NCI-H2107 (cell line): Measurements from ENCODE around the gene SPPL2A.
"Not testable (repeated sequence)": the region's sequence is repeated elsewhere in the genome, so short reads cannot be mapped to it uniquely, and the experiment has no call there.

Experiments used
- DNase-seq: peaks from one replicate; lab custom pipeline; 2025; lab: John Stamatoyannopoulos, UW

SPPL2A gene

GRCh38 chr15:50767332-50767861, 1.9 kb upstream of the SPPL2A start:
- no peak for DNase-seq

DNA sequence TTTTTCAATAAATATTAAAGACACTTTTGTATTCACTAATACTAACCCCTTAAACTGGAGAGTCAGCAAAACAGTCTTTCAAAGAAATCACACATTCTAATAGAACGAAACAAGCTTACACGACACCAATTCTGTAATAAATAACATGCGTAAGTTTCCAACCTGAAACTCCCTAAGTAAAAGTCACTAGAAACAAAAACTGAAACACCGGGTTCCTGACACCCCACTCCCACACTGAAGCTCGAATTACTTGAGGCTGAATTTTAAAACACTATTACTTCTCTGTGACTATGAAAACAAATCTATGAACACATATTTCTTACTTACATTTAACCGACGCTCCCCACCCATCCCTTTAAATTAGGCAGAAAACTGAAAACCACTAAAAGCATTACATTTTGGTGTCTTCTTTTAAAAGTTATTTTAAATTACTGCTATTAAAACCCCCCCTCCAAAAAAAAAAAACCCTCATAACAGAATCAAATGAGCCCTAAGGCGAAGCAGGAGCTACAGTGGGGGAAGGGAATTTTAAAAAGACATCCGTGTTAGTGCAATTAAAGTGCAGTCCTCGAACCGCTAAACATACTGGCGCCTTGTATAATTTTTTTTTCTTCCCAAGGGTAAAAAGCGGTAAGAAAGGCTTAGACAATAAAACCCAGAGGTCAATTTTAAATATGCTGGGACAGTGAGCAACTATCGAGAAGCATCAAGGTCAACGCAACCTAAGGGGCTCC, 878 bp downstream of the SPPL2A start:
- DNase-seq: no peak

GRCh38 chr15:50758712-50759205, 6.7 kb downstream of the SPPL2A start:
- DNase-seq: no peak

GRCh38 chr15:50753463-50753862, 12.0 kb downstream of the SPPL2A start:
- DNase-seq: no peak

DNA sequence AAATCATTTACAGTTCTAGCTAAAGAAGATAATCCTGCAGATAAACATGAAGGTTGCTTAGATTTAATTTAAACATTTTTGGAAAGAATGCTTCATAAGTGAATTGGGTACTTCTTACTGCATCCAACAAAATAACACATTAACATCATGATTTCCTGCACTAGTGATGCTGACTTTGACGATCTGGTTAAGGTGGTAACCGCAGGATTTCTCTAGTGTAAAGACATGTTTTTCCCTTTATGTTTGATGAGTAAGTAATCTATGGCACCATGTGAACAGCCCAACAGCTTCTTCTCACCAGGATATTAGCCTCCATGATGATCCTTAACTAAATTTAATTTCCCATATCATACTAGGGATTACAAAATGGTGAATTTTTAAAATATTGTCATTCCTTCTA, 14.1 kb downstream of the SPPL2A start:
- DNase-seq: no peak

GRCh38 chr15:50750227-50750705, 15.2 kb downstream of the SPPL2A start:
- no peak for DNase-seq

DNA sequence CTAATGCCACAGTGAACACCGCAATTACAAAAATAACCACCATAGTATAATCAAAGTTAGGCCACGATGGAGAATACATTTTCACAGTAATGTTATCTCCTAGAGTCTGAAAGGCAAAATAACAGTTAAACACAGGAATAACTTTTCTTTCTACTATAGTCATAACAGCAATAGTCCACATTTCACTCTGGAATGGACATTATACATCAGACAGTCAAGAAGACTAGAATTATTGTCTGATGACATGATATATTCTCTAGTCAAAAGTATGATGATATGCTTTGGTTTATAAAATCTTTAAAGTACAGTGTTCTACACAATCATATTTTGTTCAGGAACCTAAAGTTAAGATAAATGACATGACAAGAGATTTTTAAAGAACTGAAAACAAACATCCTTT, 18.0 kb downstream of the SPPL2A start:
- no peak for DNase-seq

GRCh38 chr15:50744601-50745000, 20.9 kb downstream of the SPPL2A start:
- no peak for DNase-seq

GRCh38 chr15:50740955-50741354, 24.6 kb downstream of the SPPL2A start:
- DNase-seq: no peak

DNA sequence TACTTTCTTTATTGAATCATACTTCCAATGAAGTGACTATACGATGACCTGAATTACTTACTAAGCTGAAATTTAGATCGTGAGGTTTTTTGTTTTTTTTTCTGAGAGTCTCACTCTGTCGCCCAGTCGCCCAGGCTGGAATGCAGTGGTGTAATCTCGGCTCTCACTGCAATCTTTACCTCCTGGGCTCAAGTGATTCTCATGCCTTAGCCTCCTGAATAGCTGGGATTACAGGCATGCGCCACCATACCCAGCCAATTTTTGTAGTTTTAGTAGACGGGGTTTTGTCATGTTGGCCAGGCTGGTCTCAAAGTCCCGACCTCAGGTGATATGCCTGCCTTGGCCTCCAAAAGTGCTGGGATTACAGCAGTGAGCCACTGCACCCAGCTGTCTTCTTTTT, 28.7 kb downstream of the SPPL2A start:
- DNase-seq: no peak

DNA sequence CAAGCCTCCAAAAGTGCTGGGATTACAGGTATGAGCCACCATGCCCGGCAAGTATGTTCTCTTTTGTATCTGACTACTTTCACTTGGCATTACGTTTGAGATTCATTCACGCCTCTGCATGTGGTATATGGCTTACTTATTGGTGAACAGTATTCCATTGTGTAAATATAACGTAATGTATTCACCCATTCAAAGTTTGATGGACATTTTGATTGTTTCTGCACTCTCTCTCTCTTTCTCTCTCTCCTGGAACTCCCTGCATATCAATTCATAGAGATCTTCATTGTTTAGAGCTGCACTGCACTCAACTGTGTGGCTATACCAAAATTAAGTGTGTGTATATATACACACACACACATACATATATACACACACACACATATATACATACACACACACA, 30.4 kb downstream of the SPPL2A start:
- DNase-seq: no peak

DNA sequence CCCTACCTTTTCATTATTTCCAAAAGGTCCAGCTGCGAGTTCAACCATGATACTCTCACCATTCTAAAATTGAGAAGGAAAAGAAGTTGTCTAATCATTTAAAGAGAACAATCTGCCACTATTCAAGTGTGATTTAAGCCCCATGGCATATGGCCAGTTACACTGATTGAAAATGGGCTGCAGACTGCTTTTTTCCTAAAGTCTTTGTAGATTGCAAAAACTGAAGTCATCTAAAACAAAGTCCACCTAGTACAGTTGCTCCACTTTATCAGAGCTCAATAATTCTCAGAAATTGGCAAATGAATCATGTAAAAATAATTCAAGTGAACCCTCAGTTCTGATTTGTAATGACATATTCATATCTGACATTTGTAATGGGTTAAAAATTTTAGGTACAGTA, 39.2 kb downstream of the SPPL2A start:
- no peak for DNase-seq

DNA sequence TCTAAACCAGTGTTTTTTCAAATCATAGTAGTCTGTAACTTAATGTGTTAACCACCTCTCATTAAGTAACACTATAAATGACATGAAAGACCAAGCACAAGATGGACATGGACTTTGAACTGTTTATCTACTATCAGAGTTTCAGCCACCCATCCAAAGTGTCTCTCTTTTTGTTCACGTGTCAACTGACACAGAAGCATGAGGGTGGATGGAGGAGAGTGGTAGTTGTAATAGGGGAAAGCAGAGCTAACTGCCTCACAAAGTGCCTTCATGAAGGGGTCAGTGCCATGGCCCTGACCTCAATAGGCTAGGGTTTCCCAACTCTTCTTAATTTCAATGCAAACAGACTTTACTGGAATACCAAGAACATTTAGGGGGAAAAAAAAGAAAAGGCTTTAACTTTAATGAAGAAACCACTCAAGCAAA, 46.8 kb downstream of the SPPL2A start:
- DNase-seq: no peak

GRCh38 chr15:50712018-50712417, 53.5 kb downstream of the SPPL2A start:
- no peak for DNase-seq

DNA sequence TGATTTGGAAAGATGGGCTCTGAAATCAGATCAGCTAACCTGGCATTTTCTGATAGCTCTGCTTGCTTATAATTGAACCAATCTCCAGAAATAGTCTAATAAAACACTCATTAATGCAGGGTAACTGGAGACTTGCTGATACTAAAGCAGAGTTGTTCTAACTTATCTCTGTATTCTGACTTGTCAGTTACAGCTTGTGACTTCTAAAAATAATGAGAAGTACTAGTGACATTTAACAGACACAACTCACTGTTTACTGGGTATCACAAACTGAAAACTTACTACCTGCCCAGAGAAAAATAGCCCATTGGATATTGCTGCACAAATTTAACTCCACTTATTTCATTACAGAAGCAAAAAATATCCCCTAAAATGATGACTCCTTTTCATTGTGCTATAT, 54.9 kb downstream of the SPPL2A start:
- DNase-seq: no peak

GRCh38 chr15:50707878-50708427, 57.6 kb downstream of the SPPL2A start:
- no peak for DNase-seq

DNA sequence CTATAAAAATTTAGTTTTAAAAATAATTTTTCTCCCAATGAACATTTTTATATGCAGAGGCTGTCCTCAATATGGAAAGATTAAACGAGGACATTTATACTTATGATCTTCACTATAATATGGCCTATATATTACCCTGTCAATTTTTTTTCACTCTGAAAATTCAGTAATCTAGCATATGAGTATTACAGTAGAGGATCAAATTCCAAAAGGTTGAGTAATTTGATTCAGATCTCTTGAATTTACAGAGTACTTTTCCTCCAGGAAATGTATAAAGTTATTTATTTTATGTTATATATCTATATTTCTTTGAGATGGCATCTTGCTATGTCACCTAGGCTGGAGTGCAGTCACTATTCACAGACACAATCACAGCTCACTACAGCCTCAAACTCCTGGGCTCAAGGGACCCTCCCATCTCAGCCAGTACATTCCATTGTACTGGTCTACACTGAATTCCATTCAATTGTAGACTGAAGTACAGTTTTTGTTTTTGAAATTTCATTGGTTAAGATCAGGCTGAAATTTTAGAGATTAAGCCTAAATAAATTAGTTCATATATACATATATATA, 62.7 kb downstream of the SPPL2A start:
- no peak for DNase-seq

GRCh38 chr15:50698101-50698500, 67.4 kb downstream of the SPPL2A start:
- DNase-seq: no peak

DNA sequence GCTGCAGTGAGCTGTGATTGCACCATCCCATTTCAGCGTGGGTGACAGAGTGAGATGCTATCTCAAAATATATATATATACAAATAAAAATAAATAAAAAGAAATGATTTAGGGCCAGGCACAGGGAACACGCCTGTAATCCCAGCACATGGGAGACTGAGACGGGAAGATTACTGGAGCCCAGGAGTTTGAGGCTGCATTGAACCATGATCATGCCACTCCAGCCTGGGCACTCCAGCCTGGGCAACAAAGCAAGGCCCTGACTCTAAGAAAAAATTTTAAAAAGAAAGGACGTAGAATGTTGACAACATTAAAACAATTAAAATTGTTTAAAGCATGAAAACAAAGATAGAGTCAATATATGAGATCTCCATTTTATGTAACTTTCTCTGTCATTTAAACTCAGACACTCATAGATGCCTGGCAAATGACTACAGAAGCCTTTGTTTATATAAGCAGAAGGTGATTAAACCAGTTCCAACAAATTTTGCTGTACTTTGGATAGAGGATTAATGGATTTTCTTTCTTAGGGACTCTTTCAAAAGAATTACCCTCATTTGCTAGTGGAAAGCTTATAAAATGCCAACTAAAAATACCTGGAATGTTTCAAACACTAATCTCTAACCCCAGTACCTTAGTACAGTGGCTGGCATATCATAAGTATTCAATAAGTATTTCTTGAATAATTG, 68.3 kb downstream of the SPPL2A start:
- no peak for DNase-seq

DNA sequence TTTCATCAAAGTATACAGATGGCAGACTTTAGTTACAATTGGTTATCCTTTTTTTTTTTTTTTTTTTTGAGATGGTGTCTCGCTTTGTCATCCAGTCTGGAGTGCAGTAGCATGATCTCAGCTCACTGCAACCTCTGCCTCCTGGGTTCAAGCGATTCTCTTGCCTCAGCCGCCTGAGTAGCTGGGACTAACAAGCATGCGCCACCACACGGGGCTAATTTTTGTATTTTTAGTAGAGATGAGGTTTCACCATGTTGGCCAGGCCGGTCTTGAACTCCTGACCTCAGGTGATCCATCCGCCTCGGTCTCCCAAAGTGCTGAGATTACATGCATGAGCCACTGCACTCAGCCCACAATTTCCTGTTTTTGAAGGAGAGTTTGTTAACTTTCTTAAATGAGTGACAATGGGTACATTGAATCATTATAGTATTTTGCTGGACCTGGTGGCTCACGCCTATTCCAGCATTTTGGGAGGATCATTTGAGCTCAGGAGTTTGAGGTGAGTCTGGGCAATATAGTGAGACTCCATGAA, 70.8 kb downstream of the SPPL2A start:
- DNase-seq: not testable (repeated sequence)

DNA sequence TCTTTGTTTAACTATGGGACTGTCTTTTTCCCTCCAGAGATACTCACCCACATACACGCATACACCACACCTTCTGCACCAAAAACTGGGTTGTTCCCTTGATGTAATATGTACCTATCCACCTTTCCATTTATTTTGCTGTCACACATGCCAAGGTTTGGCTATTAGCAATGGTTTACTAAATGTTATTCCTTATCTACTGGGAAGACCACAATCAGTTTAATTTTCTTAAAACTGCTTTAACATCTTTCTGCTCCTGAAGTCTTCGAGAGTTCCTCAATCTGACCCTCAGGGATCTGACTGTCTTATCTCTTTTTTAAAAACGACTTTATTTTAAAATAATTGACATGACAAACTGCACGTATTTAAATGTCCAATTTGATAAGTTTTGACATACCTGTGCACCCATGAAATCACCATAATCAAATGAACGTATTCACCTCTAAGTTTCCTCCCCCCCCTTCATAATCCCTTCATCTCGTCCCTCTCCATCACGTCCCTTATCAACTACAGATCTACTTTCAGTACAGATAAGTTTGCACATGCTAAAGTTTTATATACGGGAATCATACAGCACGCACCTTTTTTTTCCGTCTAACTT, 78.1 kb downstream of the SPPL2A start:
- no peak for DNase-seq
